K562 (cell line): ENCODE measurements around the gene BOD1L1. TPM values are rescaled to one million over a fixed set of nuclear protein-coding genes. Genes with fewer than 3 reads are reported as not detected.

Experiments used
- ATAC-seq: fragments of 200-7000 bp; cut with Tn5 transposase; 3 replicates; pipeline ENCODE4 v1.9.1; 2020; ENCODE audit warnings: moderate library complexity
- BruUV-seq: library from RNA; stranded (reverse); fragments of 400-500 nt; replicated peaks from 2 replicates; lab custom pipeline; 2021; lab: Mats Ljungman, UMichigan
- CTCF ChIA-PET: fragments of 300-600 bp; formaldehyde crosslinking; extraction: SDS; loops from one replicate; lab custom pipeline; 2021; ENCODE audit warnings: low intra/inter-chr PET ratio; lab: Yijun Ruan, JAX
- POLR2A ChIA-PET: fragments of 300-600, 350-650 bp; sonication (Branson Sonifier 250); formaldehyde crosslinking; extraction: SDS; loops from one replicate; lab custom pipeline; 2021; ENCODE audit warnings: antibody characterized with exemption, inconsistent platforms; lab: Yijun Ruan, JAX
- DNase-seq, 4 experiments: peaks; one replicate each; pipeline versions ENCODE4 v3.0.0 to v3.0.0-alpha.2; 2011 to 2018; ENCODE audit warnings: low spot score in 3 of 4, mixed read lengths in 3 of 4; ENCODE audit errors: extremely low read depth in 1 of 4
- FAIRE-seq: peaks from 2 replicates; lab custom pipeline; 2011; peaks lifted over from hg19 to GRCh38; lab: Jason Lieb, UNC
- H2AFZ ChIP-seq: 2 replicates; pipeline ENCODE4 v1.6.0; 2011; ENCODE audit warnings: low read depth, low read length, control low read depth, inconsistent platforms
- H3K27ac ChIP-seq: fragments of 200-600 bp; 3 replicates; pipeline ENCODE4 v1.8.0; 2011; ENCODE audit warnings: low read depth, mild to moderate bottlenecking, control low read depth, inconsistent platforms, low read length, moderate library complexity, mixed read lengths; ENCODE audit errors: extremely low read depth
- H3K27me3 ChIP-seq, 2 experiments: fragments of 300-600 bp in 1 of 2; 2 replicates in 1 of 2; 3 replicates in 1 of 2; pipeline versions ENCODE4 v1.6.0 to v1.8.0; 2011; ENCODE audit warnings: inconsistent platforms in 2 of 2, low read length in 2 of 2, mild to moderate bottlenecking in 1 of 2, mixed read lengths in 1 of 2, moderate library complexity in 1 of 2; ENCODE audit not compliant: control insufficient read depth in 2 of 2, insufficient read depth in 2 of 2
- H3K36me3 ChIP-seq: fragments of 300-600 bp; 3 replicates; pipeline ENCODE4 v1.8.0; 2011; ENCODE audit warnings: mild to moderate bottlenecking, low read length, inconsistent platforms; ENCODE audit not compliant: control insufficient read depth, insufficient read depth
- H3K4me1 ChIP-seq, 2 experiments: fragments of 200-600 bp in 1 of 2; replicated peaks in 1 of 2; 2 replicates in 1 of 2; 3 replicates in 1 of 2; pipeline versions ENCODE4 v1.5.1 to v1.8.0; 2011; ENCODE audit warnings: inconsistent platforms in 2 of 2, low read length in 2 of 2, mild to moderate bottlenecking in 1 of 2, mixed read lengths in 1 of 2, moderate library complexity in 1 of 2; ENCODE audit not compliant: control insufficient read depth in 2 of 2, insufficient read depth in 2 of 2
- H3K4me2 ChIP-seq: 2 replicates; pipeline ENCODE4 v1.6.1; 2011; ENCODE audit warnings: low read length, control low read depth, inconsistent platforms, mixed read lengths; ENCODE audit not compliant: insufficient read depth
- H3K4me3 ChIP-seq: fragments of 200-600 bp; sonication (generic), shearing (Covaris generic); 2 replicates; pipeline ENCODE4 v1.5.1; 2016; ENCODE audit warnings: control low read depth, inconsistent platforms
- H3K79me2 ChIP-seq: fragments of 200-600 bp; 3 replicates; pipeline ENCODE4 v1.8.0; 2011; ENCODE audit warnings: low read length, inconsistent platforms; ENCODE audit not compliant: control insufficient read depth, insufficient read depth
- H3K9ac ChIP-seq, 2 experiments: 2 replicates each; pipeline versions ENCODE4 v1.6.0 to v1.6.1; 2011; ENCODE audit warnings: low read depth in 2 of 2, low read length in 2 of 2, control low read depth in 1 of 2, inconsistent platforms in 1 of 2, mild to moderate bottlenecking in 1 of 2, mixed read lengths in 1 of 2; ENCODE audit not compliant: insufficient read depth in 1 of 2
- H3K9me1 ChIP-seq: one replicate; pipeline ENCODE4 v1.6.0; 2011; ENCODE audit warnings: inconsistent platforms, mild to moderate bottlenecking, low read length, moderate library complexity; ENCODE audit not compliant: control insufficient read depth, insufficient read depth
- H3K9me3 ChIP-seq: replicated peaks from 2 replicates; pipeline ENCODE4 v1.5.1; 2011; ENCODE audit warnings: low read depth, low read length, inconsistent platforms; ENCODE audit not compliant: control insufficient read depth, insufficient read depth
- H4K20me1 ChIP-seq: replicated peaks from 2 replicates; pipeline ENCODE4 v1.6.1; 2011; ENCODE audit warnings: low read length, inconsistent platforms, mixed read lengths; ENCODE audit not compliant: control insufficient read depth, insufficient read depth
- ARID1B ChIP-seq: fragments of 450-650 bp; IDR thresholded peaks from 2 replicates; pipeline ENCODE4 v1.6.1; 2016; ENCODE audit warnings: antibody characterized with exemption, mild to moderate bottlenecking, inconsistent platforms
- CREBBP ChIP-seq: IDR thresholded peaks from one replicate; pipeline ENCODE4 v1.6.1; 2012; ENCODE audit warnings: low read depth, mild to moderate bottlenecking, control low read depth, inconsistent platforms, low read length
- MEF2D ChIP-seq: conservative IDR thresholded peaks from 2 replicates; pipeline ENCODE4 v1.6.1; 2016; ENCODE audit warnings: low read depth, missing genetic modification characterization, missing compliant biosample characterization
- POLR2A ChIP-seq: fragments of 450-650 bp; conservative IDR thresholded peaks from 2 replicates; pipeline ENCODE4 v1.6.1; 2016
- THRB ChIP-seq: fragments of 450-650 bp; formaldehyde crosslinking; conservative IDR thresholded peaks from 2 replicates; pipeline ENCODE4 v1.4.0; 2022; ENCODE audit warnings: mild to moderate bottlenecking, missing genetic modification characterization
- WGBS: fragments of 100-300 bp; shearing (Covaris generic); methylation state at CpG from one replicate; pipeline ENCODE4 v1.1.6; 2016; ENCODE audit warnings: low coverage, mixed read lengths; ENCODE audit not compliant: insufficient coverage; ENCODE audit errors: missing lambda C conversion rate; 5-methylcytosine and 5-hydroxymethylcytosine counted together
- in situ Hi-C: fragments of 300-500 bp; cut with MboI; formaldehyde crosslinking; loops from 4 replicates; pipeline ENCODE4 v1.15.0; 2018; ENCODE audit warnings: inconsistent platforms, mixed read lengths
- intact Hi-C: fragments of 100-400 bp; cut with micrococcal nuclease; formaldehyde crosslinking; loops from 2 replicates; pipeline ENCODE4 v1.14.2; 2022
- polyA plus RNA-seq, 8 experiments: library from polyadenylated mRNA; depleted of rRNA in 4 of 8; stranded (reverse) in 5 of 8; unstranded in 3 of 8; fragments of >200 nt; fragmentation: Nextera tagmentation in 2 of 8; fragmentation: Illumina TruSeq in 1 of 8; extraction: Ambion mirVana in 2 of 8; extraction: Trizol in 1 of 8; gene quantifications; 2 replicates each; pipeline versions ENCODE4 v1.2.1 to v1.2.3, GENCODE V29; 2011 to 2014; ENCODE audit warnings: inconsistent platforms in 1 of 8, missing spikeins in 1 of 8
- total RNA-seq, 7 experiments: library from RNA; depleted of rRNA in 6 of 7; stranded (reverse); fragments of >200 nt in 6 of 7; fragmentation: Illumina TruSeq in 2 of 7; extraction: Trizol in 2 of 7; gene quantifications; 2 replicates each; pipeline versions ENCODE4 v1.2.1 to v1.2.3, GENCODE V29; 2011 to 2021; ENCODE audit warnings: low replicate concordance in 1 of 7
- TF ChIP-seq, protein P1 (sequence below): sonication (generic); formaldehyde crosslinking; IDR thresholded peaks from 2 replicates; pipeline ENCODE4 v1.5.0; 2020; ENCODE audit warnings: missing genetic modification reagents

BOD1L1 gene
- total and polyA plus RNA-seq, 9 of the 15 experiments (the other 6 are each of a cell fraction or from before 2014, with no cell fraction given) = 4.8 to 23.2 (median 17.7) TPM

DNA sequence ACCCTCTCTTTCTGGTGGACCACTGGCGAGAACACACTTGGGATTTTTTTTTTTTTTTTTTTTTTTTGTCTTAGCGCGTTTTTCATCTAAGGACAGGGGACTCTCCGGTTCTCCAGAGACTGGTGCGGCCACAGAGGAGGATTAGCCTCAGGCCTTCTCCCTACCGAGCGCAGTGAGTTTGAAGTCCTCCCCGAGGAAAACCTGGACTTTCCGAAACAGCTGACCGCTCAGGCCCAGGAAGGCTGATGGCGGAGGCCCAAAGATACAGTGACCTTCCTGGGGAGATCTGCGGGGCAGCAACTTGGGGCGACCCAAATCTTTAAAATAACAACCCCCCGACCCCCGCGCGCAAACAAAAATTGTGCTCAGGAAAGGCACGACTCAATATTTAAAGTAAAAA is 92.4 kb downstream of the BOD1L1 start:
- intact Hi-C loops = loop anchor here (5.0 kb wide), 1 partner anchor 168 kb away; no protein-coding TSS in a partner anchor
- ChIA-PET POLR2A (interaction anchor here (0.7 kb wide), 1 partner anchor 23 kb away, joined by 4 read pairs; no protein-coding TSS in a partner anchor), CTCF (no interaction called here)
- Histone ChIP-seq H3K27ac (no peak overlapping the region), H3K4me3 (no peak overlapping the region), H3K4me1 (peaks cover 10 to 21% of the 10 kb centered on the region in 2 experiments; a peak in 3 of 5 replicates), H3K4me2 (no peak overlapping the region), H3K9me3 (no peaks in the 10 kb centered on the region), H3K9ac (no peak overlapping the region), H3K9me1 (no peaks in the 10 kb centered on the region), H3K79me2 (no peaks in the 10 kb centered on the region), H3K27me3 (peaks cover 44 to 64% of the 10 kb centered on the region in 2 experiments), H4K20me1 (no peaks in the 10 kb centered on the region; the same call in 1 of the 2 replicates), H2AFZ (no peak overlapping the region), H3K36me3 (no peaks in the 10 kb centered on the region)
- no peak for FAIRE-seq
- BruUV-seq = no TSS peak
- no peak for DNase-seq
- TF ChIP-seq CREBBP (no peak), THRB (CRISPR knock-in tag) (no peak), MEF2D (no peak), ARID1B (no peak), POLR2A (no peak)
- TF ChIP-seq, protein P1, sequence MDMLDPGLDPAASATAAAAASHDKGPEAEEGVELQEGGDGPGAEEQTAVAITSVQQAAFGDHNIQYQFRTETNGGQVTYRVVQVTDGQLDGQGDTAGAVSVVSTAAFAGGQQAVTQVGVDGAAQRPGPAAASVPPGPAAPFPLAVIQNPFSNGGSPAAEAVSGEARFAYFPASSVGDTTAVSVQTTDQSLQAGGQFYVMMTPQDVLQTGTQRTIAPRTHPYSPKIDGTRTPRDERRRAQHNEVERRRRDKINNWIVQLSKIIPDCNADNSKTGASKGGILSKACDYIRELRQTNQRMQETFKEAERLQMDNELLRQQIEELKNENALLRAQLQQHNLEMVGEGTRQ (CRISPR knock-in tag) = no peak
- no peak for ATAC-seq
- in situ Hi-C loops = no loop called here
- WGBS = 40% methylated on average over 14 of the region's 18 CpGs
